IPS DF 4.7 (cell line): Measurements from ENCODE around the gene VDAC1.
"Not testable (repeated sequence)": the region's sequence is repeated elsewhere in the genome, so short reads cannot be mapped to it uniquely, and the experiment has no call there.

Source experiments
- DNase-seq: peaks from one replicate; pipeline ENCODE4 v3.0.0-alpha.2; 2013; ENCODE audit warnings: low spot score; ENCODE audit errors: extremely low read depth

VDAC1 gene

GRCh38 chr5:134004626-134005416 is at the start of gene VDAC1:
TSS of gene VDAC1 (minus strand) at chr5:134004975. CDS start at chr5:133993012, 11,963 bp downstream.
- DNase-seq, result no peak

GRCh38 chr5:134053840-134054338 is 49.1 kb upstream of the VDAC1 start:
- no peak for DNase-seq

- DNase-seq, result no peak
Measured at GRCh38 chr5:134053314-134053839, 48.6 kb upstream of the VDAC1 start.

- no peak for DNase-seq
Measured at GRCh38 chr5:134051305-134051704, 46.5 kb upstream of the VDAC1 start.

- DNase-seq, result no peak
Measured at GRCh38 chr5:134048864-134049263, 44.1 kb upstream of the VDAC1 start.

GRCh38 chr5:134047687-134048056 is 42.9 kb upstream of the VDAC1 start:
- DNase-seq, result no peak

GRCh38 chr5:134046801-134047686 is 42.3 kb upstream of the VDAC1 start:
- no peak for DNase-seq

GRCh38 chr5:134046330-134046729 is 41.6 kb upstream of the VDAC1 start:
- DNase-seq, result no peak

- DNase-seq, result no peak
Measured at GRCh38 chr5:134043793-134044792, 39.3 kb upstream of the VDAC1 start.

- DNase-seq, result no peak
Measured at GRCh38 chr5:134041570-134042411, 37.0 kb upstream of the VDAC1 start.

- DNase-seq, result no peak
Measured at GRCh38 chr5:134038138-134038537, 33.4 kb upstream of the VDAC1 start.

- DNase-seq, result no peak
Measured at GRCh38 chr5:134037160-134037559, 32.4 kb upstream of the VDAC1 start.

- DNase-seq, result no peak
Measured at GRCh38 chr5:134034326-134034725, 29.6 kb upstream of the VDAC1 start.

- not testable (repeated sequence) for DNase-seq
Measured at GRCh38 chr5:134030303-134030964, 25.7 kb upstream of the VDAC1 start.

GRCh38 chr5:134029156-134029555 is 24.4 kb upstream of the VDAC1 start:
- DNase-seq, result no peak

- DNase-seq, result no peak
Measured at GRCh38 chr5:134028496-134028895, 23.7 kb upstream of the VDAC1 start.

- DNase-seq, result no peak
Measured at GRCh38 chr5:134027288-134027615, 22.5 kb upstream of the VDAC1 start.

GRCh38 chr5:134026521-134027287 is 21.9 kb upstream of the VDAC1 start:
- DNase-seq, result no peak

- DNase-seq, result no peak
Measured at GRCh38 chr5:134025786-134026185, 21.0 kb upstream of the VDAC1 start.
